ENCODE data around the gene GSAP.

GSAP gene

DNA sequence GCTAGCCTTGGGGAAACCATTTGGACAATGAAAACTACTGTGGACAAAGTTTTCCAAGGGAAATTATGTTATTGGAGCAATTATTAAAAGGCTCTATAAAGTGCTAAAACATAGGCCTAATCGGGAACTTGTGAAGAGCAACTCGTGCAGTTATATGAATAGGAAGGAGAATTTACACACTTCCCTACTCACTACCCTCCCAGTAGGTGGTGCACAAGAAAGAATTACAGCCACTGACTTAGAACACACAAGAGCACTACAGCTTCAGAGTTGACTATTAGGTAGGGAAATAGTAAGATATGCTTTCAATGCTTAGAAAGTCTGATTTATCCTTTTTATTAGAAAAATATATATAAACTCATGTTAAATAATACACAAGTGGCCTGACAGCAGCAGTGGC is 47.2 kb downstream of the GSAP start:
- no peaks in the 10 kb centered on the region for H3K27me3 ChIP-seq (ENCODE audit: control insufficient read depth, insufficient read depth, low read length)
- H3K9ac ChIP-seq (ENCODE audit: low read length): no peak overlapping the region
- H3K36me3 ChIP-seq (ENCODE audit: control insufficient read depth, insufficient read depth, low read length): no peaks in the 10 kb centered on the region
- no peak overlapping the region for H3K27ac ChIP-seq (ENCODE audit: low read depth, low read length)
- no peaks in the 10 kb centered on the region for H3K4me1 ChIP-seq (ENCODE audit: control insufficient read depth, insufficient read depth, low read length)
- no peak overlapping the region for H3K4me3 ChIP-seq (ENCODE audit: low read length)

DNA sequence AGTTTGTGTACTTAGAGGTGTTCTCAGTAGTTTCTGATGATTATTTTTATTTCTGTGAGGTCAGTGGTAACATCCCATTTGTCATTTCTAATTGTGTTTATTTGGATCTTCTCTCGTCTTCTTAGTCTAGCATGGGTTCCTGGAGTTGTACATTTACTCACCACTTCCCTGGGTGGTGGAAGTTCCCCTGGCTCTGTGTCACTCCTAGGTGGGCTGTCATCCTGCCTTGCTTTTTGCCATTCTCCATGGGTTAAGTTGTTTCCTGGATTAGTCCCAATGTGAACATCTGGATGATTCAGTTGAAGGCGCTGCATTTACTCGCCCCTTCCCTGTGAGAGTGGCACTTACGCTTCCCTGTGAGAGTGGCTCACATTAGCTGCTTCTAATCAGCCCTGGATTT is 48.2 kb downstream of the GSAP start:
- Histone ChIP-seq H3K27me3 (ENCODE audit: control insufficient read depth, insufficient read depth, low read length) (no peaks in the 10 kb centered on the region), H3K4me3 (ENCODE audit: low read length) (no peak overlapping the region), H3K4me1 (ENCODE audit: control insufficient read depth, insufficient read depth, low read length) (no peaks in the 10 kb centered on the region), H3K9ac (ENCODE audit: low read length) (no peak overlapping the region), H3K27ac (ENCODE audit: low read depth, low read length) (no peak overlapping the region), H3K36me3 (ENCODE audit: control insufficient read depth, insufficient read depth, low read length) (no peaks in the 10 kb centered on the region)

DNA sequence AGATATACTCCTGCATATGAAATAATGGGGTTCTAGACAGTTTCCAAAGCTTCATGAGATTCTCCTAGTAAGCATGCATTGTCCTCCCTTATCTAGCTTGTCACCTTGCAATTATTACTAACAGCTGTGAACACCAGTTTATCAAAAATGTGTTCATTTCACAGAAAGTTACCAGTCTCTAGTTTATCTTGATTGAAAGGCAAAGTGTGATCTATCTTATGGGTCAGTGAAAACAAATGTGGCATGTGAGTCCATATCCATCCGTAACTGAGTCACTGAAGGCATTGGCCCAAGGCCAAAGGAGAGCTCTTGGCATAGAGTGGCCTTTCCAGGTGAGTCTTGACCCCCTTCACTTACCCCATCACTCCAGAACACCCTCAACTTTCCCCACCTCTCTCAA is 53.2 kb downstream of the GSAP start:
- H3K36me3 ChIP-seq (ENCODE audit: control insufficient read depth, insufficient read depth, low read length): peaks cover 2% of the 10 kb centered on the region

DNA sequence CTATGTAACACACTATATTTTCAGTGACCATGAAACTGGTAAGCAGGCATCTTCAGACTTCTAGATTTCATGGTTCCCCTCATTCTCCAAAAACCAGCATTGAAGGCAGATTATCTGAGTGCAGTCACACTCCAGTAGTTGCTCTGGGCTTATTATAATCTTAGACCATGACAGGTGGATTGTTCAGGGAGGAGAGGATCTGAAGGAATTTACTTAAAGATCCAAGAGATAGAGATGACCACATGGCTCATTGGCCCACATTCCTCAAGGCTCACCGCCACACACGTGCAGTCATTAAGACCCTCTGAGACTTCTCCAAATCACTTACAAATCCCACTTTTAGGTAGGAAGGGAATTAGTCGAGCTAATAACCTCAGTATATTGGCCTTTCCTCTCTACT is 55.2 kb downstream of the GSAP start:
- no peak overlapping the region for H3K27ac ChIP-seq (ENCODE audit: low read depth, low read length)
- H3K27me3 ChIP-seq (ENCODE audit: control insufficient read depth, insufficient read depth, low read length): no peaks in the 10 kb centered on the region
- H3K9ac ChIP-seq (ENCODE audit: low read length): no peak overlapping the region
- H3K4me1 ChIP-seq (ENCODE audit: control insufficient read depth, insufficient read depth, low read length): no peaks in the 10 kb centered on the region
- no peak overlapping the region for H3K4me3 ChIP-seq (ENCODE audit: low read length)
- H3K36me3 ChIP-seq (ENCODE audit: control insufficient read depth, insufficient read depth, low read length): peaks cover 2% of the 10 kb centered on the region

More for the DNA sequence above, 53.2 kb downstream of the GSAP start:
- Histone ChIP-seq H3K9ac (ENCODE audit: low read length) (no peak overlapping the region), H3K27ac (ENCODE audit: low read depth, low read length) (no peak overlapping the region), H3K4me3 (ENCODE audit: low read length) (no peak overlapping the region), H3K27me3 (ENCODE audit: control insufficient read depth, insufficient read depth, low read length) (no peaks in the 10 kb centered on the region), H3K4me1 (ENCODE audit: control insufficient read depth, insufficient read depth, low read length) (no peaks in the 10 kb centered on the region)

DNA sequence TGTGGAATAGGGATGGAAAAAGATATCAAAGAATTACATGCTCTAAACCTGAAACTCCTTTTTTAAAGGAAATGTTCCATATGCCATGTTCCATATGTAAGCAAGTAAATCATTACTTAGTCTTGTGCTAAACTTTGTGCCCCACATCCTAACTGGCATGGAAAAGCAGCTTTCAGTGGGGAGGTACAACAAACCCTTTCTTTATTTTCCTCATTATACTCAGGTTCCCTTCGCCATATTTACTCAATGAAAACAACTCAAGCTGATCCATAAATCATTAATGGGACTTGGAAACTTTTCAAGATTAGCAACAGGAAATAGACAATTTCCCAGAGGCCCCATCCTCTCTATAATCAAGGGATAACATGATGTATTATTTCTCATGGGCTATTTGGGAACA is 56.0 kb downstream of the GSAP start:
- Histone ChIP-seq H3K9ac (ENCODE audit: low read length) (no peak overlapping the region), H3K27me3 (ENCODE audit: control insufficient read depth, insufficient read depth, low read length) (no peaks in the 10 kb centered on the region), H3K4me1 (ENCODE audit: control insufficient read depth, insufficient read depth, low read length) (no peaks in the 10 kb centered on the region), H3K27ac (ENCODE audit: low read depth, low read length) (no peak overlapping the region), H3K4me3 (ENCODE audit: low read length) (no peak overlapping the region), H3K36me3 (ENCODE audit: control insufficient read depth, insufficient read depth, low read length) (peaks cover 2% of the 10 kb centered on the region)

DNA sequence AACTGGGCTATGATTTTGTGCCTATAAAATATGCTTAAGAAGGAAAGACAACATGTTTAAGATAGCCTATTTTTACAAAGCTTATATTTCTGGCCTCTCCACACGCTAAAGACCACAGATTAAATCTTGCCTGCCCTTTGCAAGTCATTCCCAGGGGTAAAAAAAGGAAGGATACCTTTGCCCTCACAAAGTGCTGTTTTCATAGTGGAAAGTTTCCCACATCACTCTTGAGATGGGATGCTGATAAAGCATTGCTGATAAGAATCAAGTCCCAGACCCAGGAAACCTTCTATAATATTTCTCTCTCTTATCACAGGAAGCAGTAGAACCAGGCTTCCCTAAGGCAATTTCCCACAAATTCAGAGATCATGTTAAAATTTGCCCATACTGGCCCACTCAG is 56.5 kb downstream of the GSAP start:
- Histone ChIP-seq H3K4me1 (ENCODE audit: control insufficient read depth, insufficient read depth, low read length) (no peaks in the 10 kb centered on the region), H3K36me3 (ENCODE audit: control insufficient read depth, insufficient read depth, low read length) (peaks cover 2% of the 10 kb centered on the region), H3K9ac (ENCODE audit: low read length) (no peak overlapping the region), H3K27ac (ENCODE audit: low read depth, low read length) (no peak overlapping the region), H3K4me3 (ENCODE audit: low read length) (no peak overlapping the region), H3K27me3 (ENCODE audit: control insufficient read depth, insufficient read depth, low read length) (no peaks in the 10 kb centered on the region)

DNA sequence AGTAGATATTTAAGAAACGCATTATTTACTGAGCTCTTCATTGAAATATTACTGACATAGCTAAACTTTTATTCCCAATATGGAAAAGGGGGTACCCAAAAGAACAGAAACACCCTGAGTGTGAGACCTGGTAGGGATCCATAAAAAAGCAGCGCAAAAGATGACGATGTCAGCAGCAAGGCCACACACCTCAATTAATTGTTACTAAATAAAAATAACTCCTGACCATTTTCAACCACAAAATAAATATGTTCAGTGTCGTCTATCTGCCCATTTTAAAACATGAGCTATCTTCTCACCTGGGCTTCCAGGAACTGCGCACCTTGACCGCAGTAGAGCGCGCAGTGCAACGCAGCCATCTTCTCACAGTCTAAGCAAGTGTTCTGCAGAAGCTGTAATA is 61.2 kb downstream of the GSAP start:
- H3K4me1 ChIP-seq (ENCODE audit: control insufficient read depth, insufficient read depth, low read length): peaks cover 7% of the 10 kb centered on the region
- H3K36me3 ChIP-seq (ENCODE audit: control insufficient read depth, insufficient read depth, low read length): no peaks in the 10 kb centered on the region
- H3K4me3 ChIP-seq (ENCODE audit: low read length): no peak overlapping the region
- H3K27me3 ChIP-seq (ENCODE audit: control insufficient read depth, insufficient read depth, low read length): no peaks in the 10 kb centered on the region
- no peak overlapping the region for H3K9ac ChIP-seq (ENCODE audit: low read length)
- H3K27ac ChIP-seq (ENCODE audit: low read depth, low read length): no peak overlapping the region

DNA sequence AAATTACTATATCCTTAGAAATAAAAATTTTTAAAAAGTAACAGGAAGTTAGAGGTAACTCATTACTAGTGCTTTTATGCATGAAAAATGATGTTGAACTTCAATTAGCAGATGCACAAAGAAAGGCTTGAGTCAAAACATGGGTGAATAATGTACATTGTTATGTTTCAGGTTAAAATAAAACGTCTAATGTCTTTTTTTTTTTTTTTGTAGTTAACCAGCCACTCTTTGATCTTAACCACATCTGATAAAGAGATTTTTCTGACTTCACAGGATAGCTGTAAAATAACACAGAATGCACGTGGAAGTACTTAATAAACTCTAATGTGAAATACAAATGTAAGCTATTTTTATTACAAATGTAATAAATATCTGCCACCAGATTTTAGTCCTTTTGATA is 61.7 kb downstream of the GSAP start:
- H3K27me3 ChIP-seq (ENCODE audit: control insufficient read depth, insufficient read depth, low read length): no peaks in the 10 kb centered on the region
- no peak overlapping the region for H3K27ac ChIP-seq (ENCODE audit: low read depth, low read length)
- H3K9ac ChIP-seq (ENCODE audit: low read length): no peak overlapping the region
- H3K36me3 ChIP-seq (ENCODE audit: control insufficient read depth, insufficient read depth, low read length): no peaks in the 10 kb centered on the region
- peaks cover 9% of the 10 kb centered on the region for H3K4me1 ChIP-seq (ENCODE audit: control insufficient read depth, insufficient read depth, low read length)
- no peak overlapping the region for H3K4me3 ChIP-seq (ENCODE audit: low read length)

DNA sequence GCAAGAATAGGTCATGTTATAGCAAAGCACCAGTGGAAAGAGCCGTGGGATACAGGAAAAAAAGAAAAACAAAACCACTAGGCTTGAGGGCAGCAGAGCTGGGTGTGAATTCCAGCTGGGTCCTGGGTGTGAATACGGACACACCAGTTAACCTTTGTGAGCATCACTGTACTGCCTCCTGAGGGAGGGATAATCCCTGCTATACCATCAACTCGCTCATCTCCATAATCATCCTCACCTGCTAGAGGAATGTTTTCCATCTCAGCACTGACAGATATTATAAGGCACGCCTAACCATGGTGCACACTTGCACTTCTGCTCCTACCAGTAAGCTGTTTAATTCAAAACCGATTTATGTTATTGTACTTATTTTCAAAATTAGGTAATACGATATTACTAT is 62.2 kb downstream of the GSAP start:
- H3K27ac ChIP-seq (ENCODE audit: low read depth, low read length): no peak overlapping the region
- H3K4me1 ChIP-seq (ENCODE audit: control insufficient read depth, insufficient read depth, low read length): peaks cover 15% of the 10 kb centered on the region
- no peak overlapping the region for H3K9ac ChIP-seq (ENCODE audit: low read length)

DNA sequence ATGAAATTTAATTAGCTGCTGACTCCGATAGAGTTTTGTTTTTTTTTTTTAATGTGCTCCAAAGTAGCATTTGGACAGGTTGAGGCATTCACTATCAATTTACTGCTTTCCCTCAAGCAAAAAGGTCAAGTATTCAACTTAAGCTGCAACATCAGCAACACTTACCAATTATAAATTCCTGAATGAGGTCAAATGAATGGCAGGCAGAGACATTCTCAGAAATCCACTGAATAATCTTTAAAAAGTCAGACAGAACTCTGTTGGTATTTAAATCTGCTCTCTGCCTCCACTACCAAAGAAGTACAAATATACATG is 62.8 kb downstream of the GSAP start:
- peaks cover 18% of the 10 kb centered on the region for H3K4me1 ChIP-seq (ENCODE audit: control insufficient read depth, insufficient read depth, low read length)
- H3K9ac ChIP-seq (ENCODE audit: low read length): no peak overlapping the region

More for the DNA sequence above, 62.2 kb downstream of the GSAP start:
- H3K36me3 ChIP-seq (ENCODE audit: control insufficient read depth, insufficient read depth, low read length): no peaks in the 10 kb centered on the region
- no peak overlapping the region for H3K4me3 ChIP-seq (ENCODE audit: low read length)
- H3K27me3 ChIP-seq (ENCODE audit: control insufficient read depth, insufficient read depth, low read length): no peaks in the 10 kb centered on the region

DNA sequence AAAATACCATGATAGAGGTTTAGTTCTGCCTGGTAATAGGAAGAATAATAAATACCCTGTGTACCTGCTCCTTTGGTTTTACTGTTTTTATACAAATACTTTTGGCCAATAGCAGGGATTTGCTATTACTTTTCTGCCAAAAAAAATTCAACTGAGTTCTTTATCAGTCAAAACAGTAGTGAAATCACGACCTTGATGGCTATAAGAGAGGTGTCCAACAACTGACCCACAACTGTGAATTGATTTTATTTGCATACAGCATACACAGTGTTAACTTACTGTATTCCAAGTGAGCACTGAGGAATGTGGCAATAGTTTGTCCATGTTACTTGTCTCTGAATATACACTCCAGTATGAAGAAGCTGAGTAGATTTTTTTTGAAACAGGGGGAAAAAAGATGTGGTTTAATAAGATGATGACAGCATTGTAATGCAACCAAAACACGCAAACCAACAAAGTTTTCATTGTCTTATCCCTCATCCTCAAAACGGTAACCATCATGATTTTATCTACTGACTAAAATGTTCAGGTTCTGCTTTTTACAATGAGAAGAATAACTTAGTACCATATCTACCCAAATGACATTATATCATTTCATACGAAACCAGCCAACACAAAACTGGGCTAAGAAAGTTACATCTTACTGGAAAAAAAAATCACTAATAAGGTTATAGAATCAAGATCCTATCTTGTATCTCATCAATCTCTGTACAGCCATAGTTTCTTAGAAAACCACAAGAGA is 63.3 kb downstream of the GSAP start:
- H3K9ac ChIP-seq (ENCODE audit: low read length): no peak overlapping the region
- H3K27me3 ChIP-seq (ENCODE audit: control insufficient read depth, insufficient read depth, low read length): no peaks in the 10 kb centered on the region
- H3K27ac ChIP-seq (ENCODE audit: low read depth, low read length): peak overlapping the region; percentile 3
- no peaks in the 10 kb centered on the region for H3K36me3 ChIP-seq (ENCODE audit: control insufficient read depth, insufficient read depth, low read length)
- no peak overlapping the region for H3K4me3 ChIP-seq (ENCODE audit: low read length)
- peaks cover 24% of the 10 kb centered on the region for H3K4me1 ChIP-seq (ENCODE audit: control insufficient read depth, insufficient read depth, low read length)

More for the DNA sequence above, 62.8 kb downstream of the GSAP start:
- Histone ChIP-seq H3K27ac (ENCODE audit: low read depth, low read length) (no peak overlapping the region), H3K4me3 (ENCODE audit: low read length) (no peak overlapping the region), H3K36me3 (ENCODE audit: control insufficient read depth, insufficient read depth, low read length) (no peaks in the 10 kb centered on the region), H3K27me3 (ENCODE audit: control insufficient read depth, insufficient read depth, low read length) (no peaks in the 10 kb centered on the region)

DNA sequence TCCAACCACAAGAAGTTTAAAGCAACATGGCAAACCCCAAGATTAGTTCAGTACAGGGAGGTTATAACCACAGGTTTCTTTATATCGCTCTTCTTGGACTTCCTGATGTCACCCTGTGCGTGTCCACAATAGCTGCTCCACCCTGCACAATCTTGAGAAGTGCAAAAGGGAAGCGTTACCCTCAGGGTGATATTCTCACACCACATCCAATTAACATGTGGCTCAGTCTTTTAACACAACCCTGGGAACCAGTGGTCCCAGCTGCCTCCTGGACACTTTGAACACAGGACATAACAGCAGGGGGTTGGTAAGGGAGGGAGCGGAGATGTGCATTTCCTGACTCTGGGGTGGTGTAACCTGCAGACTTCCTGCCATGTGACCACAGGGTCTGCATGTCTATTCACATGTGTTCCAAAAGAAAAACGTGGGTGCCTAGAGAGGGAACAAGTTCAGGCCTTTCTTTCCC is 64.6 kb downstream of the GSAP start:
- no peak overlapping the region for H3K9ac ChIP-seq (ENCODE audit: low read length)
- H3K4me1 ChIP-seq (ENCODE audit: control insufficient read depth, insufficient read depth, low read length): peaks cover 27% of the 10 kb centered on the region
- no peaks in the 10 kb centered on the region for H3K36me3 ChIP-seq (ENCODE audit: control insufficient read depth, insufficient read depth, low read length)
- no peak overlapping the region for H3K4me3 ChIP-seq (ENCODE audit: low read length)
- H3K27me3 ChIP-seq (ENCODE audit: control insufficient read depth, insufficient read depth, low read length): no peaks in the 10 kb centered on the region
- no peak overlapping the region for H3K27ac ChIP-seq (ENCODE audit: low read depth, low read length)

DNA sequence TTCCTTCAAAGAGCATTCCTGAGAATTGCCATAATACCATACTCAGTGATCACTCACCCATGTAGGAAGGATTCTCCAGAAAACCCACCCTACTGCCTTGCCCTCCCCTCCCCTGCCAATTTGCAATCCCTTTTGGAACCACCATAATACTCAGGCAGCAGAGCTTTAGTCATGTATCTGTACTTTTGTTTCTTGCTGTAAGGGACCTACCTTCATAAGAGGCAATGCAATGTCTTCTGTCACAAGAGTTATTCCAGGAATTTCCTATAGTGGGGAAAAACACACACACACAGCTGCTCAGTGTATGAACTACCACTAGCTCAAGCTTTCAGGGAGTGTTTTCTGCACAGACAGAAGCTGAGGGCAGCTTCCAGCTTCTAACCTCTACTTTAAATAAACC is 67.0 kb downstream of the GSAP start:
- peak overlapping the region; percentile 59 for H3K27ac ChIP-seq (ENCODE audit: low read depth, low read length)

More for the DNA sequence above, 67.0 kb downstream of the GSAP start:
- Histone ChIP-seq H3K9ac (ENCODE audit: low read length) (no peak overlapping the region), H3K4me3 (ENCODE audit: low read length) (no peak overlapping the region), H3K4me1 (ENCODE audit: control insufficient read depth, insufficient read depth, low read length) (peaks cover 27% of the 10 kb centered on the region), H3K36me3 (ENCODE audit: control insufficient read depth, insufficient read depth, low read length) (no peaks in the 10 kb centered on the region), H3K27me3 (ENCODE audit: control insufficient read depth, insufficient read depth, low read length) (no peaks in the 10 kb centered on the region)
